WTC11 (cell line): Measurements from ENCODE around the gene NCKAP5. TPM values are rescaled to one million over a fixed set of nuclear protein-coding genes. Genes with fewer than 3 reads are reported as not detected.

Experiments
- ATAC-seq: fragments of 200-7000 bp; cut with Tn5 transposase; 2 replicates; pipeline ENCODE4 v1.10.0; 2021; ENCODE audit warnings: mild to moderate bottlenecking, moderate library complexity
- CTCF ChIA-PET: fragments of 300-600 bp; sonication (Branson Sonifier 250); formaldehyde crosslinking; loops from one replicate; lab custom pipeline; 2021; ENCODE audit warnings: antibody characterized with exemption; lab: Charles Lee
- POLR2A ChIA-PET: fragments of 350-600 bp; sonication (Branson Sonifier 250); formaldehyde crosslinking; loops from one replicate; lab custom pipeline; 2021; ENCODE audit warnings: antibody characterized with exemption; lab: Charles Lee
- DNase-seq: peaks from one replicate; pipeline ENCODE4 v3.0.0; 2021; ENCODE audit warnings: low spot score
- H3K27ac Mint-ChIP-seq: 2 replicates; pipeline ENCODE4 v1.8.0; 2021; ENCODE audit warnings: mixed read lengths
- H3K27me3 Mint-ChIP-seq: 2 replicates; pipeline ENCODE4 v1.8.0; 2021; ENCODE audit warnings: low read depth, mild to moderate bottlenecking, moderate library complexity, mixed read lengths
- H3K36me3 Mint-ChIP-seq: 2 replicates; pipeline ENCODE4 v1.8.0; 2021; ENCODE audit warnings: mixed read lengths
- H3K4me1 Mint-ChIP-seq: 2 replicates; pipeline ENCODE4 v1.8.0; 2022; ENCODE audit warnings: mixed read lengths
- H3K4me3 Mint-ChIP-seq: 2 replicates; pipeline ENCODE4 v1.8.0; 2021; ENCODE audit warnings: mild to moderate bottlenecking, moderate library complexity, mixed read lengths
- H3K9me3 Mint-ChIP-seq: 2 replicates; pipeline ENCODE4 v1.8.0; 2021; ENCODE audit warnings: mixed read lengths
- AFF4 ChIP-seq: sonication (generic); formaldehyde crosslinking; IDR thresholded peaks from 2 replicates; pipeline ENCODE4 v1.8.1; 2023; ENCODE audit warnings: mild to moderate bottlenecking, missing genetic modification reagents, borderline replicate concordance
- ATF2 ChIP-seq: sonication (generic); formaldehyde crosslinking; IDR thresholded peaks from 2 replicates; pipeline ENCODE4 v1.8.1; 2022; ENCODE audit warnings: low read depth, missing genetic modification reagents, borderline replicate concordance
- CREB1 ChIP-seq: sonication (generic); formaldehyde crosslinking; IDR thresholded peaks from 2 replicates; pipeline ENCODE4 v1.8.0; 2023; ENCODE audit warnings: mild to moderate bottlenecking, missing genetic modification reagents
- FOXP1 ChIP-seq: sonication (generic); formaldehyde crosslinking; IDR thresholded peaks from 2 replicates; pipeline ENCODE4 v1.8.0; 2022; ENCODE audit warnings: missing genetic modification reagents, mild to moderate bottlenecking, moderate library complexity, borderline replicate concordance
- GRHL2 ChIP-seq: fragments of 250-450 bp; sonication (Bioruptor Pico); IDR thresholded peaks from 2 replicates; pipeline ENCODE4 v1.8.0; 2022; ENCODE audit warnings: mild to moderate bottlenecking, moderate library complexity; ENCODE audit not compliant: insufficient replicate concordance, severe bottlenecking
- HMGA2 ChIP-seq: fragments of 250-450 bp; sonication (Bioruptor Pico); IDR thresholded peaks from 2 replicates; pipeline ENCODE4 v1.4.0; 2021; ENCODE audit warnings: mild to moderate bottlenecking, moderate library complexity
- IRF2 ChIP-seq: sonication (generic); formaldehyde crosslinking; IDR thresholded peaks from 2 replicates; pipeline ENCODE4 v1.8.0; 2022; ENCODE audit warnings: low read depth, missing genetic modification reagents, borderline replicate concordance
- MXD4 ChIP-seq: fragments of 250-450 bp; sonication (Bioruptor Pico); IDR thresholded peaks from 2 replicates; pipeline ENCODE4 v1.8.0; 2021; ENCODE audit warnings: mild to moderate bottlenecking, moderate library complexity, borderline replicate concordance
- NFATC4 ChIP-seq: fragments of 250-450 bp; sonication (Bioruptor Pico); IDR thresholded peaks from 2 replicates; pipeline ENCODE4 v1.9.0; 2021; ENCODE audit warnings: mild to moderate bottlenecking
- NR2C2 ChIP-seq: sonication (generic); formaldehyde crosslinking; IDR thresholded peaks from 2 replicates; pipeline ENCODE4 v1.8.0; 2022; ENCODE audit warnings: mild to moderate bottlenecking, missing genetic modification reagents
- NR3C1 ChIP-seq: sonication (generic); formaldehyde crosslinking; conservative IDR thresholded peaks from 2 replicates; pipeline ENCODE4 v1.8.1; 2023; ENCODE audit warnings: low read depth, mild to moderate bottlenecking, missing genetic modification reagents
- OVOL2 ChIP-seq: fragments of 250-450 bp; sonication (Bioruptor Pico); IDR thresholded peaks from 2 replicates; pipeline ENCODE4 v1.9.0; 2021; ENCODE audit warnings: mild to moderate bottlenecking, borderline replicate concordance
- ZNF317 ChIP-seq: sonication (generic); formaldehyde crosslinking; IDR thresholded peaks from 2 replicates; pipeline ENCODE4 v1.8.1; 2023; ENCODE audit warnings: low read depth, mild to moderate bottlenecking, moderate library complexity, missing genetic modification reagents, borderline replicate concordance
- total RNA-seq: library from RNA; stranded (reverse); gene quantifications from 3 replicates; pipeline ENCODE4 v1.2.3, GENCODE V29; 2021
- TF ChIP-seq, protein P1 (sequence below): sonication (generic); formaldehyde crosslinking; IDR thresholded peaks from 2 replicates; pipeline ENCODE4 v1.8.0; 2023; ENCODE audit warnings: missing genetic modification reagents
- TF ChIP-seq, protein P2 (sequence below): sonication (generic); formaldehyde crosslinking; IDR thresholded peaks from 2 replicates; pipeline ENCODE4 v1.8.1; 2023; ENCODE audit warnings: mild to moderate bottlenecking, moderate library complexity, missing genetic modification reagents
- TF ChIP-seq, protein P3 (sequence below): fragments of 250-450 bp; sonication (Bioruptor Pico); IDR thresholded peaks from 2 replicates; pipeline ENCODE4 v1.9.0; 2021; ENCODE audit warnings: mild to moderate bottlenecking
- TF ChIP-seq, protein P4 (sequence below): sonication (generic); formaldehyde crosslinking; IDR thresholded peaks from 2 replicates; pipeline ENCODE4 v1.8.1; 2023; ENCODE audit warnings: mild to moderate bottlenecking, missing genetic modification reagents
- TF ChIP-seq, protein P5 (sequence below): sonication (generic); formaldehyde crosslinking; IDR thresholded peaks from 2 replicates; pipeline ENCODE4 v1.8.1; 2023; ENCODE audit warnings: mild to moderate bottlenecking, missing genetic modification reagents, moderate library complexity
- TF ChIP-seq, protein P6 (sequence below): sonication (generic); formaldehyde crosslinking; IDR thresholded peaks from 2 replicates; pipeline ENCODE4 v1.8.0; 2023; ENCODE audit warnings: missing genetic modification reagents, mild to moderate bottlenecking, borderline replicate concordance

The NCKAP5 gene
- total RNA-seq, 1 experiment from 2014 or later = 0.55 TPM

DNA sequence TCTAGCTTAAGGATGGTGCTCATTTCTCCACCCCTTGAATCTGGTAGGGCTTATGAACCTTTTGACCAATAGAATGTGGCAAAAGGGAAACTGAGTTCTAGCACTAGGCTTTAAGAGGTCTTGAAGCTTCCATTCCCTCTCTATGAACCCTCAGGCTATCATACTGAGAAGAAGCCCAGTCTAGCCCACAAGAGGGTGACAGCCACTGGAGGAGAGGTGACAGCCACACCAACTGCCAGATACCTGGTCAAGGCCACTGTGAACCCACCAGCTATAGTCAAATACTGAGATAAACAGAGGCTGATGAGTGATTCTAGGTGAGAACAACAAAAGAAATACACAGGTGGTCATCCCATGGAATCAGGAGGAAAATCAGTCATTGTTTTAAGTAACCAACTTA, 37.6 kb downstream of the NCKAP5 start:
- ATAC-seq (no peak), DNase-seq (no peak)
- Mint-ChIP-seq H3K4me3 (no peak overlapping the region), H3K9me3 (no peaks in the 10 kb centered on the region), H3K27ac (no peak overlapping the region), H3K36me3 (no peaks in the 10 kb centered on the region), H3K27me3 (peaks cover 4% of the 10 kb centered on the region), H3K4me1 (no peaks in the 10 kb centered on the region)
- TF ChIP-seq MXD4 (no peak), CREB1 (no peak), AFF4 (CRISPR knock-in tag) (no peak), ZNF317 (CRISPR knock-in tag) (no peak), NR3C1 (CRISPR knock-in tag) (no peak), IRF2 (CRISPR knock-in tag) (no peak), NR2C2 (CRISPR knock-in tag) (no peak), HMGA2 (no peak), NFATC4 (CRISPR knock-in tag) (no peak)
- TF ChIP-seq, protein P1, sequence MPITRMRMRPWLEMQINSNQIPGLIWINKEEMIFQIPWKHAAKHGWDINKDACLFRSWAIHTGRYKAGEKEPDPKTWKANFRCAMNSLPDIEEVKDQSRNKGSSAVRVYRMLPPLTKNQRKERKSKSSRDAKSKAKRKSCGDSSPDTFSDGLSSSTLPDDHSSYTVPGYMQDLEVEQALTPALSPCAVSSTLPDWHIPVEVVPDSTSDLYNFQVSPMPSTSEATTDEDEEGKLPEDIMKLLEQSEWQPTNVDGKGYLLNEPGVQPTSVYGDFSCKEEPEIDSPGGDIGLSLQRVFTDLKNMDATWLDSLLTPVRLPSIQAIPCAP (CRISPR knock-in tag) = no peak
- TF ChIP-seq, protein P2, sequence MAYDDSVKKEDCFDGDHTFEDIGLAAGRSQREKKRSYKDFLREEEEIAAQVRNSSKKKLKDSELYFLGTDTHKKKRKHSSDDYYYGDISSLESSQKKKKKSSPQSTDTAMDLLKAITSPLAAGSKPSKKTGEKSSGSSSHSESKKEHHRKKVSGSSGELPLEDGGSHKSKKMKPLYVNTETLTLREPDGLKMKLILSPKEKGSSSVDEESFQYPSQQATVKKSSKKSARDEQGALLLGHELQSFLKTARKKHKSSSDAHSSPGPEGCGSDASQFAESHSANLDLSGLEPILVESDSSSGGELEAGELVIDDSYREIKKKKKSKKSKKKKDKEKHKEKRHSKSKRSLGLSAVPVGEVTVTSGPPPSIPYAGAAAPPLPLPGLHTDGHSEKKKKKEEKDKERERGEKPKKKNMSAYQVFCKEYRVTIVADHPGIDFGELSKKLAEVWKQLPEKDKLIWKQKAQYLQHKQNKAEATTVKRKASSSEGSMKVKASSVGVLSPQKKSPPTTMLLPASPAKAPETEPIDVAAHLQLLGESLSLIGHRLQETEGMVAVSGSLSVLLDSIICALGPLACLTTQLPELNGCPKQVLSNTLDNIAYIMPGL (CRISPR knock-in tag) = no peak
- POLR2A ChIA-PET = no interaction called here
- CTCF ChIA-PET = no interaction called here

DNA sequence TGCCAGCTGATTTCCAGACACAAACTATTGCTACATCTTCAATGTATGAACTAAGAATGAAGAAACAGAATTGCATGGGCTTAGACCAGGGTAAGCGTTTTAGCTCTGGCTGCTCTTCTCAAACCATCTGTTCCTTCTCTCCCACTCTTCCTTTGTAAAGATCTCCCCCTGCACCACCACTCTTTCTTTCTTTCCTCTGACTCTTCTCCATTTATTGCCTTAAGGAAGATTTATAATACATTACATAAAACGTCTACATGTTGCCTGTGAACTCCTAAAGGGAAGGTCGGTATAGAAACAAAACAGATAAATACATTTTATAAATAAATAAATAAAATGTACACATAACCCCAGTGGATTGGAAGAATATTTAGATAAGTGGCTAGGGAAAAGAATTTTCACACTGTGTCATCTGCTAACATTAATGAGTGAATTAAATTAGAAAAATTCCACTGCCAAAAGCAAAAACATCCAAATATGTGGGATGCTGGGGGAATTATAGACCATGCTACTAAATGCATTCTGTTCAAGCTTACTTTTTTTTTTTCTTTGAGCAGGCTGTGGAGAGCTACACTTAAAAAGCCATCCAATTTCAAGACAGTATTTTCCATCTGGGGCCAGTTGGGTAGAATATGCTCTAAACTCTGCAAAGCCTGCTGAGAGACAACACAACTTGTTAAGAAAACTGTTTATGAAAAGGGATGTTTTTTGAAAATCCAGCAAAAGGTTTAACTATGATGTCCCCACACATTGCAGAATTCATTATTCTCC, 41.5 kb downstream of the NCKAP5 start:
- POLR2A ChIA-PET = no interaction called here
- H3K36me3 Mint-ChIP-seq = no peaks in the 10 kb centered on the region
- H3K27ac Mint-ChIP-seq = no peak overlapping the region
- no peak for ATAC-seq
- no peaks in the 10 kb centered on the region for H3K9me3 Mint-ChIP-seq
- DNase-seq = no peak
- peaks cover 43% of the 10 kb centered on the region for H3K27me3 Mint-ChIP-seq
- peaks cover 11% of the 10 kb centered on the region for H3K4me1 Mint-ChIP-seq
- CTCF ChIA-PET = no interaction called here
- no peak overlapping the region for H3K4me3 Mint-ChIP-seq
- TF ChIP-seq, protein P3, sequence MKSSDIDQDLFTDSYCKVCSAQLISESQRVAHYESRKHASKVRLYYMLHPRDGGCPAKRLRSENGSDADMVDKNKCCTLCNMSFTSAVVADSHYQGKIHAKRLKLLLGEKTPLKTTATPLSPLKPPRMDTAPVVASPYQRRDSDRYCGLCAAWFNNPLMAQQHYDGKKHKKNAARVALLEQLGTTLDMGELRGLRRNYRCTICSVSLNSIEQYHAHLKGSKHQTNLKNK = no peak
- TF ChIP-seq, protein P4, sequence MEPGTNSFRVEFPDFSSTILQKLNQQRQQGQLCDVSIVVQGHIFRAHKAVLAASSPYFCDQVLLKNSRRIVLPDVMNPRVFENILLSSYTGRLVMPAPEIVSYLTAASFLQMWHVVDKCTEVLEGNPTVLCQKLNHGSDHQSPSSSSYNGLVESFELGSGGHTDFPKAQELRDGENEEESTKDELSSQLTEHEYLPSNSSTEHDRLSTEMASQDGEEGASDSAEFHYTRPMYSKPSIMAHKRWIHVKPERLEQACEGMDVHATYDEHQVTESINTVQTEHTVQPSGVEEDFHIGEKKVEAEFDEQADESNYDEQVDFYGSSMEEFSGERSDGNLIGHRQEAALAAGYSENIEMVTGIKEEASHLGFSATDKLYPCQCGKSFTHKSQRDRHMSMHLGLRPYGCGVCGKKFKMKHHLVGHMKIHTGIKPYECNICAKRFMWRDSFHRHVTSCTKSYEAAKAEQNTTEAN (CRISPR knock-in tag) = no peak
- TF ChIP-seq GRHL2 (CRISPR knock-in tag) (no peak), FOXP1 (CRISPR knock-in tag) (no peak), ATF2 (CRISPR knock-in tag) (no peak), OVOL2 (CRISPR knock-in tag) (no peak)
- TF ChIP-seq, protein P5, sequence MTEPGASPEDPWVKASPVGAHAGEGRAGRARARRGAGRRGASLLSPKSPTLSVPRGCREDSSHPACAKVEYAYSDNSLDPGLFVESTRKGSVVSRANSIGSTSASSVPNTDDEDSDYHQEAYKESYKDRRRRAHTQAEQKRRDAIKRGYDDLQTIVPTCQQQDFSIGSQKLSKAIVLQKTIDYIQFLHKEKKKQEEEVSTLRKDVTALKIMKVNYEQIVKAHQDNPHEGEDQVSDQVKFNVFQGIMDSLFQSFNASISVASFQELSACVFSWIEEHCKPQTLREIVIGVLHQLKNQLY = no peak
- TF ChIP-seq, protein P6, sequence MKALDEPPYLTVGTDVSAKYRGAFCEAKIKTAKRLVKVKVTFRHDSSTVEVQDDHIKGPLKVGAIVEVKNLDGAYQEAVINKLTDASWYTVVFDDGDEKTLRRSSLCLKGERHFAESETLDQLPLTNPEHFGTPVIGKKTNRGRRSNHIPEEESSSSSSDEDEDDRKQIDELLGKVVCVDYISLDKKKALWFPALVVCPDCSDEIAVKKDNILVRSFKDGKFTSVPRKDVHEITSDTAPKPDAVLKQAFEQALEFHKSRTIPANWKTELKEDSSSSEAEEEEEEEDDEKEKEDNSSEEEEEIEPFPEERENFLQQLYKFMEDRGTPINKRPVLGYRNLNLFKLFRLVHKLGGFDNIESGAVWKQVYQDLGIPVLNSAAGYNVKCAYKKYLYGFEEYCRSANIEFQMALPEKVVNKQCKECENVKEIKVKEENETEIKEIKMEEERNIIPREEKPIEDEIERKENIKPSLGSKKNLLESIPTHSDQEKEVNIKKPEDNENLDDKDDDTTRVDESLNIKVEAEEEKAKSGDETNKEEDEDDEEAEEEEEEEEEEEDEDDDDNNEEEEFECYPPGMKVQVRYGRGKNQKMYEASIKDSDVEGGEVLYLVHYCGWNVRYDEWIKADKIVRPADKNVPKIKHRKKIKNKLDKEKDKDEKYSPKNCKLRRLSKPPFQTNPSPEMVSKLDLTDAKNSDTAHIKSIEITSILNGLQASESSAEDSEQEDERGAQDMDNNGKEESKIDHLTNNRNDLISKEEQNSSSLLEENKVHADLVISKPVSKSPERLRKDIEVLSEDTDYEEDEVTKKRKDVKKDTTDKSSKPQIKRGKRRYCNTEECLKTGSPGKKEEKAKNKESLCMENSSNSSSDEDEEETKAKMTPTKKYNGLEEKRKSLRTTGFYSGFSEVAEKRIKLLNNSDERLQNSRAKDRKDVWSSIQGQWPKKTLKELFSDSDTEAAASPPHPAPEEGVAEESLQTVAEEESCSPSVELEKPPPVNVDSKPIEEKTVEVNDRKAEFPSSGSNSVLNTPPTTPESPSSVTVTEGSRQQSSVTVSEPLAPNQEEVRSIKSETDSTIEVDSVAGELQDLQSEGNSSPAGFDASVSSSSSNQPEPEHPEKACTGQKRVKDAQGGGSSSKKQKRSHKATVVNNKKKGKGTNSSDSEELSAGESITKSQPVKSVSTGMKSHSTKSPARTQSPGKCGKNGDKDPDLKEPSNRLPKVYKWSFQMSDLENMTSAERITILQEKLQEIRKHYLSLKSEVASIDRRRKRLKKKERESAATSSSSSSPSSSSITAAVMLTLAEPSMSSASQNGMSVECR (CRISPR knock-in tag) = no peak
